Liver (tissue), 9 donors: Measurements from ENCODE around the gene KLF13. TPM values are rescaled to one million over a fixed set of nuclear protein-coding genes. Genes with fewer than 3 reads are reported as not detected.

Experiments used
- DNase-seq: peaks from one replicate; pipeline ENCODE4 v3.0.0-alpha.2; 2017; ENCODE audit warnings: low spot score
- H3K27ac ChIP-seq, 2 donors: one replicate each; pipeline ENCODE4 v1.7.0; 2013; ENCODE audit warnings: inconsistent platforms in 2 of 2, low read length in 2 of 2, control low read depth in 1 of 2, low read depth in 1 of 2, mild to moderate bottlenecking in 1 of 2
- H3K27me3 ChIP-seq, 4 donors: one replicate each; pipeline versions ENCODE4 v1.6.1 to v1.7.0; 2013; ENCODE audit warnings: low read length in 3 of 4, inconsistent platforms in 1 of 4, mild to moderate bottlenecking in 1 of 4, moderate library complexity in 1 of 4; ENCODE audit not compliant: control insufficient read depth in 4 of 4, insufficient read depth in 4 of 4
- H3K36me3 ChIP-seq, 4 donors: one replicate each; pipeline versions ENCODE4 v1.6.1 to v1.7.0; 2013; ENCODE audit warnings: low read length in 3 of 4, mild to moderate bottlenecking in 3 of 4, low read depth in 1 of 4, moderate library complexity in 1 of 4; ENCODE audit not compliant: control insufficient read depth in 4 of 4, insufficient read depth in 3 of 4
- H3K4me1 ChIP-seq, 4 donors: one replicate each; pipeline versions ENCODE4 v1.6.1 to v1.7.0; 2013; ENCODE audit warnings: low read length in 3 of 4, mild to moderate bottlenecking in 3 of 4, moderate library complexity in 1 of 4; ENCODE audit not compliant: control insufficient read depth in 4 of 4, insufficient read depth in 4 of 4
- H3K4me3 ChIP-seq, 3 donors: one replicate each; pipeline versions ENCODE4 v1.6.1 to v1.7.0; 2013; ENCODE audit warnings: low read length in 3 of 3, control low read depth in 1 of 3, low read depth in 1 of 3, mild to moderate bottlenecking in 1 of 3
- H3K9ac ChIP-seq, 2 donors: one replicate each; pipeline ENCODE4 v1.7.0; 2013; ENCODE audit warnings: low read length in 2 of 2, mild to moderate bottlenecking in 2 of 2, moderate library complexity in 2 of 2, control low read depth in 1 of 2, low read depth in 1 of 2
- H3K9me3 ChIP-seq, 4 donors: one replicate each; pipeline versions ENCODE4 v1.6.1 to v1.7.0; 2013; ENCODE audit warnings: low read length in 3 of 4; ENCODE audit not compliant: control insufficient read depth in 4 of 4
- CTCF ChIP-seq: fragments of 150-350 bp; IDR thresholded peaks from 2 replicates; pipeline ENCODE4 v1.5.1; 2017; ENCODE audit warnings: improper control_type of control experiment, low read depth, low read length; ENCODE audit not compliant: missing input control
- EGR1 ChIP-seq, 2 donors: IDR thresholded peaks; 2 replicates each; pipeline ENCODE4 v1.6.1; 2016 to 2018; ENCODE audit warnings: antibody characterized with exemption in 2 of 2, low read depth in 2 of 2
- FOXA2 ChIP-seq: IDR thresholded peaks from 2 replicates; pipeline ENCODE4 v1.6.1; 2016; ENCODE audit warnings: antibody characterized with exemption
- GABPA ChIP-seq, 2 donors: IDR thresholded peaks in 1 of 2; conservative IDR thresholded peaks in 1 of 2; 2 replicates each; pipeline ENCODE4 v1.6.1; 2016; ENCODE audit warnings: antibody characterized with exemption in 2 of 2, mild to moderate bottlenecking in 1 of 2, moderate library complexity in 1 of 2
- HNF4G ChIP-seq: IDR thresholded peaks from 2 replicates; pipeline ENCODE4 v1.6.1; 2016; ENCODE audit warnings: antibody characterized with exemption
- JUND ChIP-seq, 2 donors: IDR thresholded peaks; 2 replicates each; pipeline ENCODE4 v1.6.1; 2016; ENCODE audit warnings: antibody characterized with exemption in 2 of 2
- NR2F2 ChIP-seq: IDR thresholded peaks from 2 replicates; pipeline ENCODE4 v1.6.1; 2016; ENCODE audit warnings: antibody characterized with exemption
- SP1 ChIP-seq: IDR thresholded peaks from 2 replicates; pipeline ENCODE4 v1.6.1; 2018; ENCODE audit warnings: antibody characterized with exemption, mild to moderate bottlenecking
- YY1 ChIP-seq: IDR thresholded peaks from 2 replicates; pipeline ENCODE4 v1.6.1; 2016; ENCODE audit warnings: antibody characterized with exemption, mild to moderate bottlenecking
- ZBTB33 ChIP-seq: IDR thresholded peaks from 2 replicates; pipeline ENCODE4 v1.6.1; 2016; ENCODE audit warnings: antibody characterized with exemption
- WGBS: extraction: QIAGEN DNeasy Blood & Tissue Kit; methylation state at CpG from one replicate; pipeline ENCODE4 v1.1.7; 2013; 5-methylcytosine and 5-hydroxymethylcytosine counted together
- polyA plus RNA-seq, 2 donors: library from polyadenylated mRNA; stranded (reverse) in 1 of 2; unstranded in 1 of 2; fragments of 200-250 nt in 1 of 2; fragments of >200 nt in 1 of 2; fragmentation: Nextera tagmentation in 1 of 2; extraction: Ambion mirVana in 1 of 2; gene quantifications; one replicate each; pipeline versions ENCODE4 v1.2.1 to v1.2.3, GENCODE V29; 2013 to 2015
- total RNA-seq, 2 donors: library from RNA; depleted of rRNA; stranded (reverse); fragments of >200 nt; gene quantifications; one replicate each; pipeline ENCODE4 v1.2.3, GENCODE V29; 2014
- TF ChIP-seq, protein P1 (sequence below): IDR thresholded peaks from 2 replicates; pipeline ENCODE4 v1.6.1; 2016; ENCODE audit warnings: antibody characterized with exemption, mild to moderate bottlenecking
- donor health status: healthy.
- donor health status: healthy.
- donor health status: healthy.
- donor health status: healthy.
- donor health status: healthy.

Gene KLF13
- total and polyA plus RNA-seq, 4 donors: 17.4 to 77.1 (median 57.5) TPM

DNA sequence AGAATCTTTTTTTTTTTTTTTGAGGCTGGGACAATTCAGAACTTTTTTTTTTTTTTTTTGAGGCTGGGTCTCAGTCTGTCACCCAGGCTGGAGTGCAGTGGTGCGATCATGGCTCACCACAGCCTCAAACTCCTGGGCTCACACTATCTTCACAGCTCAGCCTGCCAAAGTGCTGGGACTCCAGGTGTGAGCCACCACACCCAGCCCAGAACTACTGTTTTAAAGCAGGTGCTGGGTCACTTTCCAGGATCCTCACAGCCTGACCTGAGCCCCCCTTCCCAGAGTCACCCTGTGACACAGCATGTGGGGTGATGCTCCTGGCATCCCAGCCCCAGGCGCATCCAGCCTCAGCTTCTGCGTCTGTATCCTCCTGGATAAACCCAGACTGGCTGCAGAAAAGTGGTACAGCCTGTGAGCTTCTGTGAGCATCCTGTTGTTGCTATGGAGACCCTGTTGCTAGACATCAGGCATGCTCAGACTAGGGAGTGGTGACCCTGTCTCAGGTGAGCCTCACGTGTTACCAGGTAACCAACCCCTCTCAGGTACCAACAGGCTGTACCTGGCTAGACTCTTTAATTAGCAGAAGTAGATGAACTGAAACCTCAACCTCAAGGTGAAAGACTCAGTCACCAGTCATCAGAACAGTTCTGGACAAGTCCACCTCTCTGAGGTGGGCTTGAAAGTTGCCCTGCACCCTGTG lies 15.0 kb downstream of the KLF13 start:
- H3K27me3 ChIP-seq: no peaks in the 10 kb centered on the region
- H3K4me1 ChIP-seq: peaks cover 38 to 87% (median 78%) of the 10 kb centered on the region in 4 donors
- H3K36me3 ChIP-seq: no peaks in the 10 kb centered on the region
- H3K27ac ChIP-seq: no peak overlapping the region
- no peak for TF ChIP-seq NR2F2
- TF ChIP-seq YY1: no peak
- TF ChIP-seq FOXA2: no peak
- TF ChIP-seq, protein P1, sequence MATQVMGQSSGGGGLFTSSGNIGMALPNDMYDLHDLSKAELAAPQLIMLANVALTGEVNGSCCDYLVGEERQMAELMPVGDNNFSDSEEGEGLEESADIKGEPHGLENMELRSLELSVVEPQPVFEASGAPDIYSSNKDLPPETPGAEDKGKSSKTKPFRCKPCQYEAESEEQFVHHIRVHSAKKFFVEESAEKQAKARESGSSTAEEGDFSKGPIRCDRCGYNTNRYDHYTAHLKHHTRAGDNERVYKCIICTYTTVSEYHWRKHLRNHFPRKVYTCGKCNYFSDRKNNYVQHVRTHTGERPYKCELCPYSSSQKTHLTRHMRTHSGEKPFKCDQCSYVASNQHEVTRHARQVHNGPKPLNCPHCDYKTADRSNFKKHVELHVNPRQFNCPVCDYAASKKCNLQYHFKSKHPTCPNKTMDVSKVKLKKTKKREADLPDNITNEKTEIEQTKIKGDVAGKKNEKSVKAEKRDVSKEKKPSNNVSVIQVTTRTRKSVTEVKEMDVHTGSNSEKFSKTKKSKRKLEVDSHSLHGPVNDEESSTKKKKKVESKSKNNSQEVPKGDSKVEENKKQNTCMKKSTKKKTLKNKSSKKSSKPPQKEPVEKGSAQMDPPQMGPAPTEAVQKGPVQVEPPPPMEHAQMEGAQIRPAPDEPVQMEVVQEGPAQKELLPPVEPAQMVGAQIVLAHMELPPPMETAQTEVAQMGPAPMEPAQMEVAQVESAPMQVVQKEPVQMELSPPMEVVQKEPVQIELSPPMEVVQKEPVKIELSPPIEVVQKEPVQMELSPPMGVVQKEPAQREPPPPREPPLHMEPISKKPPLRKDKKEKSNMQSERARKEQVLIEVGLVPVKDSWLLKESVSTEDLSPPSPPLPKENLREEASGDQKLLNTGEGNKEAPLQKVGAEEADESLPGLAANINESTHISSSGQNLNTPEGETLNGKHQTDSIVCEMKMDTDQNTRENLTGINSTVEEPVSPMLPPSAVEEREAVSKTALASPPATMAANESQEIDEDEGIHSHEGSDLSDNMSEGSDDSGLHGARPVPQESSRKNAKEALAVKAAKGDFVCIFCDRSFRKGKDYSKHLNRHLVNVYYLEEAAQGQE: no peak
- TF ChIP-seq GABPA (IDR thresholded peaks at IDR 0.05 in 1 of 2, conservative IDR thresholded peaks at IDR 0.05 in 1 of 2): no peak
- no peak for TF ChIP-seq EGR1 (IDR thresholded peaks at IDR 0.05; ENCODE audit: low read depth in 2 of 2)
- TF ChIP-seq JUND (IDR thresholded peaks at IDR 0.05): no peak
- no peak for TF ChIP-seq HNF4G
- TF ChIP-seq SP1: no peak
- H3K9me3 ChIP-seq: no peaks in the 10 kb centered on the region
- 97% methylated on average over 4 of the region's 4 CpGs for WGBS
- no peak overlapping the region for H3K9ac ChIP-seq
- H3K4me3 ChIP-seq: no peak overlapping the region
- DNase-seq: no peak

GRCh38 chr15:31342381-31342780 lies 15.7 kb downstream of the KLF13 start:
- no peaks in the 10 kb centered on the region for H3K36me3 ChIP-seq
- 88% methylated on average over 11 of the region's 11 CpGs for WGBS
- no peak for DNase-seq
- no peak overlapping the region for H3K4me3 ChIP-seq
- no peaks in the 10 kb centered on the region for H3K27me3 ChIP-seq
- no peak overlapping the region for H3K9ac ChIP-seq
- no peak overlapping the region for H3K27ac ChIP-seq
- H3K9me3 ChIP-seq: no peaks in the 10 kb centered on the region
- H3K4me1 ChIP-seq: peaks cover 39 to 87% (median 73%) of the 10 kb centered on the region in 4 donors
- TF ChIP-seq ZBTB33: no peak
- TF ChIP-seq SP1: no peak
- no peak for TF ChIP-seq NR2F2
- no peak for TF ChIP-seq CTCF
